HepG2 (cell line): ENCODE data around the gene CBX7. TPM values are rescaled to one million over a fixed set of nuclear protein-coding genes. Genes with fewer than 3 reads are reported as not detected.

Experiments
- ATAC-seq: fragments of 200-7000 bp; cut with Tn5 transposase; 3 replicates; pipeline ENCODE4 v1.9.1; 2020; ENCODE audit warnings: mild to moderate bottlenecking, moderate library complexity
- BruUV-seq: library from RNA; stranded (reverse); fragments of 400-500 nt; replicated peaks from 2 replicates; lab custom pipeline; 2021; lab: Mats Ljungman, UMichigan
- CTCF ChIA-PET: fragments of 300-600 bp; formaldehyde crosslinking; extraction: SDS; loops from one replicate; lab custom pipeline; 2021; ENCODE audit warnings: low total read pairs, inconsistent platforms, low intra/inter-chr PET ratio; lab: Yijun Ruan, JAX
- POLR2A ChIA-PET: fragments of 350-600 bp; sonication (Branson Sonifier 250); formaldehyde crosslinking; loops from one replicate; lab custom pipeline; 2020; ENCODE audit warnings: antibody characterized with exemption, inconsistent platforms; lab: Yijun Ruan, JAX
- DNase-seq: peaks from one replicate; pipeline ENCODE4 v3.0.0-alpha.2; 2015; ENCODE audit warnings: low spot score
- FAIRE-seq: peaks from 3 replicates; lab custom pipeline; 2011; peaks lifted over from hg19 to GRCh38; lab: Jason Lieb, UNC
- H2AFZ ChIP-seq: one replicate; pipeline ENCODE4 v1.6.1; 2011; ENCODE audit warnings: low read length, inconsistent platforms
- H3K27ac ChIP-seq: fragments of 300-600 bp; 3 replicates; pipeline ENCODE4 v1.8.0; 2011; ENCODE audit warnings: mixed run types, mild to moderate bottlenecking, mixed read lengths, low read length, inconsistent platforms; ENCODE audit not compliant: insufficient read depth; ENCODE audit errors: extremely low read length
- H3K27me3 ChIP-seq, 2 experiments: fragments of 200-600 bp in 1 of 2; 2 replicates in 1 of 2; 3 replicates in 1 of 2; pipeline versions ENCODE4 v1.6.0 to v1.8.0; 2011; ENCODE audit warnings: low read length in 2 of 2, mild to moderate bottlenecking in 2 of 2, moderate library complexity in 2 of 2, inconsistent platforms in 1 of 2; ENCODE audit not compliant: insufficient read depth in 2 of 2, control insufficient read depth in 1 of 2
- H3K36me3 ChIP-seq, 2 experiments: fragments of 200-600 bp in 1 of 2; replicated peaks in 1 of 2; 2 replicates in 1 of 2; 3 replicates in 1 of 2; pipeline versions ENCODE4 v1.5.1 to v1.8.0; 2011; ENCODE audit warnings: low read length in 2 of 2, inconsistent platforms in 1 of 2; ENCODE audit not compliant: insufficient read depth in 2 of 2, control insufficient read depth in 1 of 2
- H3K4me1 ChIP-seq: 2 replicates; pipeline ENCODE4 v1.5.1; 2012; ENCODE audit warnings: low read length, inconsistent platforms; ENCODE audit not compliant: insufficient read depth
- H3K4me2 ChIP-seq: 2 replicates; pipeline ENCODE4 v1.6.0; 2011; ENCODE audit warnings: low read depth, low read length, inconsistent platforms
- H3K4me3 ChIP-seq, 3 experiments: fragments of 200-600 bp in 1 of 3; sonication (generic), shearing (Covaris generic) in 1 of 3; replicated peaks in 1 of 3; 2 replicates each; pipeline ENCODE4 v1.5.1; 2011 to 2016; ENCODE audit warnings: low read length in 3 of 3, inconsistent platforms in 2 of 3, low read depth in 2 of 3, mild to moderate bottlenecking in 2 of 3, control low read depth in 1 of 3, mixed read lengths in 1 of 3; ENCODE audit not compliant: insufficient read depth in 1 of 3
- H3K79me2 ChIP-seq: one replicate; pipeline ENCODE4 v1.6.1; 2011; ENCODE audit warnings: low read length, inconsistent platforms; ENCODE audit not compliant: insufficient read depth
- H3K9ac ChIP-seq: 2 replicates; pipeline ENCODE4 v1.6.0; 2011; ENCODE audit warnings: mild to moderate bottlenecking, low read depth, low read length, inconsistent platforms; ENCODE audit not compliant: insufficient read depth
- H3K9me3 ChIP-seq: 2 replicates; pipeline ENCODE4 v1.5.1; 2012; ENCODE audit warnings: mild to moderate bottlenecking, low read length
- H4K20me1 ChIP-seq: 2 replicates; pipeline ENCODE4 v1.6.0; 2011; ENCODE audit warnings: inconsistent platforms, mild to moderate bottlenecking, low read length, moderate library complexity; ENCODE audit not compliant: insufficient read depth
- ERF ChIP-seq: IDR thresholded peaks from 2 replicates; pipeline ENCODE4 v1.6.1; 2018; ENCODE audit warnings: missing biosample characterization, missing genetic modification reagents
- FOXA3 ChIP-seq: IDR thresholded peaks from 2 replicates; pipeline ENCODE4 v1.6.1; 2016; ENCODE audit warnings: missing genetic modification reagents, missing compliant biosample characterization
- NFATC3 ChIP-seq: sonication (generic); formaldehyde crosslinking; IDR thresholded peaks from 2 replicates; pipeline ENCODE4 v1.5.1; 2020; ENCODE audit warnings: mild to moderate bottlenecking, missing genetic modification reagents
- POLR2AphosphoS5 ChIP-seq: IDR thresholded peaks from 2 replicates; pipeline ENCODE4 v1.6.1; 2012; ENCODE audit warnings: low read depth, low read length
- PRPF4 ChIP-seq: fragments of 200-400 bp; formaldehyde crosslinking; IDR thresholded peaks from 2 replicates; pipeline ENCODE4 v1.6.1; 2016; ENCODE audit warnings: low read length, low read depth; ENCODE audit not compliant: poor library complexity, severe bottlenecking
- RELA ChIP-seq: sonication (generic); formaldehyde crosslinking; IDR thresholded peaks from 2 replicates; pipeline ENCODE4 v1.4.0; 2020; ENCODE audit warnings: missing genetic modification reagents
- TMF1 ChIP-seq: sonication (generic); formaldehyde crosslinking; IDR thresholded peaks from 2 replicates; pipeline ENCODE4 v1.8.1; 2022; ENCODE audit warnings: low read depth, missing genetic modification reagents
- ZBTB7B ChIP-seq: sonication (generic); formaldehyde crosslinking; IDR thresholded peaks from 2 replicates; pipeline ENCODE4 v1.4.0; 2020; ENCODE audit warnings: missing genetic modification reagents
- ZNF235 ChIP-seq: sonication (generic); formaldehyde crosslinking; IDR thresholded peaks from 2 replicates; pipeline ENCODE4 v1.8.1; 2023; ENCODE audit warnings: mild to moderate bottlenecking, missing genetic modification reagents, borderline replicate concordance
- ZNF841 ChIP-seq: sonication (generic); formaldehyde crosslinking; IDR thresholded peaks from 2 replicates; pipeline ENCODE4 v1.8.1; 2023; ENCODE audit warnings: missing genetic modification reagents, borderline replicate concordance
- WGBS: methylation state at CpG from one replicate; pipeline ENCODE4 v1.1.6; 2017; ENCODE audit warnings: low lambda C conversion rate; 5-methylcytosine and 5-hydroxymethylcytosine counted together
- in situ Hi-C: cut with HindIII; loops from 2 replicates; pipeline ENCODE4 v1.10.0; 2017; ENCODE audit warnings: low pct_unique_long_range_greater_than_20kb; ENCODE audit not compliant: extremely low pct_ligation_motif_present
- intact Hi-C: fragments of 100-400 bp; cut with micrococcal nuclease; formaldehyde crosslinking; loops from one replicate; pipeline ENCODE4 v1.10.0; 2022; ENCODE audit not compliant: unreplicated experiment
- polyA plus RNA-seq, 8 experiments: library from polyadenylated mRNA; depleted of rRNA in 3 of 8; stranded (reverse) in 7 of 8; unstranded in 1 of 8; fragments of >200 nt; fragmentation: Illumina TruSeq in 4 of 8; extraction: Trizol in 4 of 8; gene quantifications; 2 replicates each; pipeline versions ENCODE4 v1.2.1 to v1.2.3, GENCODE V29; 2011 to 2016; ENCODE audit warnings: low read depth in 4 of 8, missing spikeins in 1 of 8, mixed read lengths in 1 of 8; ENCODE audit not compliant: insufficient read depth in 1 of 8
- total RNA-seq, 5 experiments: library from RNA; depleted of rRNA; stranded (reverse); fragments of >200 nt; fragmentation: Illumina TruSeq; extraction: Trizol; gene quantifications; 2 replicates each; pipeline ENCODE4 v1.2.3, GENCODE V29; 2016; ENCODE audit warnings: low read depth in 1 of 5
- TF ChIP-seq, protein P1 (sequence below): sonication (generic); formaldehyde crosslinking; IDR thresholded peaks from 2 replicates; pipeline ENCODE4 v1.4.0; 2020; ENCODE audit warnings: mild to moderate bottlenecking, missing genetic modification reagents, borderline replicate concordance
- TF ChIP-seq, protein P2 (sequence below), 2 experiments: fragments of 450-650 bp in 1 of 2; sonication (generic) in 1 of 2; formaldehyde crosslinking in 1 of 2; IDR thresholded peaks; 2 replicates each; pipeline versions ENCODE4 v1.6.1 to v1.8.0; 2016 to 2022; ENCODE audit warnings: antibody characterized with exemption in 1 of 2, mild to moderate bottlenecking in 1 of 2, missing genetic modification reagents in 1 of 2

CBX7 gene
- total and polyA plus RNA-seq, 2 of the 13 experiments (the other 11 are each of a cell fraction or from before 2014, with no cell fraction given) = 0.35 to 4.9 TPM

DNA sequence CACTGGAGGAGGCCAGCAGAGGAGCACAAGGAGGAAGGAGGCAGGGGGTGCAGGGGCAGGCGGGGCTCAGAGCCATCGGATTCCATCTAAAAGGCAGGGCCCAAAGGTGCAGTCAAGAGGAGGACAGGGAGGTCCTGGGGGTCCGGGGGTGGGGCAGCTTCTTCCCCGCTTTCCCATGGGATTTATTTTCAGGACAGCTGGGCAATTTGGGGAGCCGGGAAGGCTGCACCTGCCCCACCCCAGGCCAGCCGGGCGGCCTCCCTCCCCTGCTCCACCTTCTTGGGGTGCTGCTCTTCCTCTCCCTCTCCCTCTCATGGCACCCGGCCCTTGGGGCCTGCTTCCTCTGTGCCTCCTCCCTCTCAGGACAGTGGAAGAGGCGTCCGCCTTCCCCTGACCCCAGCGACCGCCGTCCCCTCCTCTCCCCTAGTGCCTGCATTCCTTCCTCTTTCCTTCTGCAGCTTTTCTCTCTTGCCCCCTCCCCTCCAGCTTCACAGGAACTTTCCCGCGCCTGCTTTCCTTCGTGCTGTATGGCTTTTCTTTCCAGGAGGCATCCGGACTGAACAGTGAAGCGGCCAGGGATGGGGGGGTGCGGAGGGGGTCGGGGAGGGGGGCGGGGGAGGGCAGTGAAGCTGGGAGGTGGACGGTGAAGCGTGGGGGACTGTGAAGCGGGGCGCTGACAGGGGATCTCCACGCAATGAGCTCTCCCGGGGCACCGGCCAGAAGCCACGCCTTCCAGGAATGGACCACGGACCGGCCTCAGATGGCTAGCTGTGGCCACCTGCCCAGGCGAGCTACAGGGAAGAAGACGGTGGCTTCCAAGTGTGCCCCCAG is 28.5 kb downstream of the CBX7 start:
- no peak overlapping the region for H3K9ac ChIP-seq
- FAIRE-seq = no peak
- no peaks in the 10 kb centered on the region for H3K9me3 ChIP-seq
- H3K4me2 ChIP-seq = no peak overlapping the region; the same call in 1 of the 2 replicates
- H2AFZ ChIP-seq = no peak overlapping the region
- H4K20me1 ChIP-seq = no peaks in the 10 kb centered on the region
- H3K27ac ChIP-seq = no peak overlapping the region
- peak; percentile 36; the same call in 1 of the 3 replicates for ATAC-seq
- no peak overlapping the region for H3K4me3 ChIP-seq
- ChIA-PET CTCF (no interaction called here), POLR2A (no interaction called here)
- peaks cover 1 to 2% of the 10 kb centered on the region in 2 experiments; a peak in 1 of 5 replicates for H3K27me3 ChIP-seq
- H3K79me2 ChIP-seq = no peaks in the 10 kb centered on the region
- H3K36me3 ChIP-seq = no peaks in the 10 kb centered on the region
- BruUV-seq = no TSS peak
- DNase-seq = no peak
- 12% methylated on average over 21 of the region's 33 CpGs for WGBS
- in situ Hi-C loops = loop anchor here (10.0 kb wide), 1 partner anchor 249 kb away; the partner anchor contains the start of gene CBX6
- intact Hi-C loops = no loop called here
- H3K4me1 ChIP-seq = peaks cover 7% of the 10 kb centered on the region
- TF ChIP-seq ERF = no peak
- TF ChIP-seq PRPF4 = no peak
- no peak for TF ChIP-seq ZNF841
- TF ChIP-seq RELA (CRISPR knock-in tag) = no peak
- no peak for TF ChIP-seq POLR2AphosphoS5
- TF ChIP-seq, protein P1, sequence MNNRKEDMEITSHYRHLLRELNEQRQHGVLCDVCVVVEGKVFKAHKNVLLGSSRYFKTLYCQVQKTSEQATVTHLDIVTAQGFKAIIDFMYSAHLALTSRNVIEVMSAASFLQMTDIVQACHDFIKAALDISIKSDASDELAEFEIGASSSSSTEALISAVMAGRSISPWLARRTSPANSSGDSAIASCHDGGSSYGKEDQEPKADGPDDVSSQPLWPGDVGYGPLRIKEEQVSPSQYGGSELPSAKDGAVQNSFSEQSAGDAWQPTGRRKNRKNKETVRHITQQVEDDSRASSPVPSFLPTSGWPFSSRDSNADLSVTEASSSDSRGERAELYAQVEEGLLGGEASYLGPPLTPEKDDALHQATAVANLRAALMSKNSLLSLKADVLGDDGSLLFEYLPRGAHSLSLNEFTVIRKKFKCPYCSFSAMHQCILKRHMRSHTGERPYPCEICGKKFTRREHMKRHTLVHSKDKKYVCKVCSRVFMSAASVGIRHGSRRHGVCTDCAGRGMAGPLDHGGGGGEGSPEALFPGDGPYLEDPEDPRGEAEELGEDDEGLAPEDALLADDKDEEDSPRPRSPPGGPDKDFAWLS (CRISPR knock-in tag) = no peak
- TF ChIP-seq ZBTB7B (CRISPR knock-in tag) = no peak
- TF ChIP-seq, protein P2, sequence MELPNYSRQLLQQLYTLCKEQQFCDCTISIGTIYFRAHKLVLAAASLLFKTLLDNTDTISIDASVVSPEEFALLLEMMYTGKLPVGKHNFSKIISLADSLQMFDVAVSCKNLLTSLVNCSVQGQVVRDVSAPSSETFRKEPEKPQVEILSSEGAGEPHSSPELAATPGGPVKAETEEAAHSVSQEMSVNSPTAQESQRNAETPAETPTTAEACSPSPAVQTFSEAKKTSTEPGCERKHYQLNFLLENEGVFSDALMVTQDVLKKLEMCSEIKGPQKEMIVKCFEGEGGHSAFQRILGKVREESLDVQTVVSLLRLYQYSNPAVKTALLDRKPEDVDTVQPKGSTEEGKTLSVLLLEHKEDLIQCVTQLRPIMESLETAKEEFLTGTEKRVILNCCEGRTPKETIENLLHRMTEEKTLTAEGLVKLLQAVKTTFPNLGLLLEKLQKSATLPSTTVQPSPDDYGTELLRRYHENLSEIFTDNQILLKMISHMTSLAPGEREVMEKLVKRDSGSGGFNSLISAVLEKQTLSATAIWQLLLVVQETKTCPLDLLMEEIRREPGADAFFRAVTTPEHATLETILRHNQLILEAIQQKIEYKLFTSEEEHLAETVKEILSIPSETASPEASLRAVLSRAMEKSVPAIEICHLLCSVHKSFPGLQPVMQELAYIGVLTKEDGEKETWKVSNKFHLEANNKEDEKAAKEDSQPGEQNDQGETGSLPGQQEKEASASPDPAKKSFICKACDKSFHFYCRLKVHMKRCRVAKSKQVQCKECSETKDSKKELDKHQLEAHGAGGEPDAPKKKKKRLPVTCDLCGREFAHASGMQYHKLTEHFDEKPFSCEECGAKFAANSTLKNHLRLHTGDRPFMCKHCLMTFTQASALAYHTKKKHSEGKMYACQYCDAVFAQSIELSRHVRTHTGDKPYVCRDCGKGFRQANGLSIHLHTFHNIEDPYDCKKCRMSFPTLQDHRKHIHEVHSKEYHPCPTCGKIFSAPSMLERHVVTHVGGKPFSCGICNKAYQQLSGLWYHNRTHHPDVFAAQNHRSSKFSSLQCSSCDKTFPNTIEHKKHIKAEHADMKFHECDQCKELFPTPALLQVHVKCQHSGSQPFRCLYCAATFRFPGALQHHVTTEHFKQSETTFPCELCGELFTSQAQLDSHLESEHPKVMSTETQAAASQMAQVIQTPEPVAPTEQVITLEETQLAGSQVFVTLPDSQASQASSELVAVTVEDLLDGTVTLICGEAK (IDR thresholded peaks at IDR 0.05) = no peak
- TF ChIP-seq, protein P2 (CRISPR knock-in tag; IDR thresholded peaks at IDR 0.05) = no peak
- no peak for TF ChIP-seq FOXA3 (CRISPR knock-in tag)
- TF ChIP-seq ZNF235 (CRISPR knock-in tag) = no peak
- no peak for TF ChIP-seq TMF1
- no peak for TF ChIP-seq NFATC3 (CRISPR knock-in tag)
